Spinal cord (tissue), 10 donors: ENCODE results near the gene ERCC6L2. TPM values are rescaled to one million over a fixed set of nuclear protein-coding genes. Genes with fewer than 3 reads are reported as not detected.

Source experiments
- DNase-seq, 6 donors: peaks; one replicate each; pipeline versions ENCODE4 v3.0.0 to v3.0.0-alpha.2; 2013 to 2015; ENCODE audit warnings: low spot score in 6 of 6, low read depth in 4 of 6
- H3K27ac ChIP-seq: one replicate; pipeline ENCODE4 v1.5.1; 2013; ENCODE audit warnings: low read depth, low read length, control low read depth
- H3K27me3 ChIP-seq: one replicate; pipeline ENCODE4 v1.6.1; 2013; ENCODE audit warnings: low read length; ENCODE audit not compliant: control insufficient read depth, insufficient read depth
- H3K36me3 ChIP-seq: one replicate; pipeline ENCODE4 v1.6.1; 2013; ENCODE audit warnings: low read length; ENCODE audit not compliant: control insufficient read depth, insufficient read depth
- H3K4me1 ChIP-seq: one replicate; pipeline ENCODE4 v1.6.1; 2013; ENCODE audit warnings: low read length; ENCODE audit not compliant: control insufficient read depth, insufficient read depth
- H3K4me3 ChIP-seq: one replicate; pipeline ENCODE4 v1.5.1; 2013; ENCODE audit warnings: low read depth, low read length, control low read depth
- H3K9me3 ChIP-seq: one replicate; pipeline ENCODE4 v1.6.1; 2013; ENCODE audit warnings: low read length; ENCODE audit not compliant: control insufficient read depth, insufficient read depth
- WGBS: methylation state at CpG from one replicate; pipeline ENCODE4 v1.1.5; 2013; ENCODE audit warnings: missing lambda C conversion rate; ENCODE audit not compliant: insufficient coverage; 5-methylcytosine and 5-hydroxymethylcytosine counted together
- polyA plus RNA-seq, 2 donors: library from polyadenylated mRNA; unstranded; fragments of 120-200 nt; gene quantifications; one replicate each; pipeline ENCODE4 v1.2.1, GENCODE V29; 2013; ENCODE audit not compliant: insufficient read length in 2 of 2
- small RNA-seq: library from RNA; depleted of rRNA; stranded (forward); fragments of <200 nt; gene quantifications from one replicate; pipeline ENCODE3, GENCODE V24; 2014; ENCODE audit warnings: low replicate concordance
- total RNA-seq, 2 donors: library from RNA; depleted of rRNA in 1 of 2; stranded (reverse); fragments of 120-200 nt in 1 of 2; fragments of >200 nt in 1 of 2; gene quantifications; one replicate each; pipeline versions ENCODE4 v1.2.3 to v1.2.4, GENCODE V29; 2013 to 2014
- donor health status: healthy.

ERCC6L2 gene
- total and polyA plus RNA-seq, 4 donors: 19.6 to 137 (median 82.3) TPM

- Histone ChIP-seq H3K27me3 (no peaks in the 10 kb centered on the region), H3K36me3 (peaks cover 21% of the 10 kb centered on the region), H3K4me1 (no peaks in the 10 kb centered on the region), H3K27ac (no peak overlapping the region), H3K4me3 (no peak overlapping the region), H3K9me3 (no peaks in the 10 kb centered on the region)
- WGBS: 90% methylated on average over 3 of the region's 4 CpGs
- no peak for DNase-seq
Measured at GRCh38 chr9:96009690-96010472, 134.4 kb downstream of the ERCC6L2 start.

- no peak overlapping the region for H3K4me3 ChIP-seq
- no peak overlapping the region for H3K27ac ChIP-seq
- no peaks in the 10 kb centered on the region for H3K4me1 ChIP-seq
- no peaks in the 10 kb centered on the region for H3K9me3 ChIP-seq
- no peaks in the 10 kb centered on the region for H3K27me3 ChIP-seq
- 96% methylated on average over 3 of the region's 6 CpGs for WGBS
- no peak for DNase-seq
- peaks cover 10% of the 10 kb centered on the region for H3K36me3 ChIP-seq
Measured at GRCh38 chr9:96014078-96014477, 138.6 kb downstream of the ERCC6L2 start.

GRCh38 chr9:96015876-96016686 is 140.6 kb downstream of the ERCC6L2 start:
- Histone ChIP-seq H3K9me3 (no peaks in the 10 kb centered on the region), H3K4me3 (no peak overlapping the region), H3K27me3 (peaks cover 9% of the 10 kb centered on the region), H3K27ac (no peak overlapping the region), H3K4me1 (peaks cover 14% of the 10 kb centered on the region), H3K36me3 (peaks cover 10% of the 10 kb centered on the region)
- DNase-seq: no peak
- WGBS: 80% methylated on average over 1 of the region's 3 CpGs

Small RNA genes within 50 kb of the gene (small RNA-seq; reads per million reads assigned to genes)
- gene RNA5SP289 (0.06 reads per million), gene RNU2-46P (0.20 reads per million, percentile 6 among the genes with 10 or more reads in this experiment)
